MCF 10A (cell line): ENCODE results near the gene ITPKC. TPM values are rescaled to one million over a fixed set of nuclear protein-coding genes. Genes with fewer than 3 reads are reported as not detected.

Experiments used
- BruUV-seq: library from RNA; stranded (reverse); fragments of 400-500 nt; replicated peaks from 2 replicates; lab custom pipeline; 2021; lab: Mats Ljungman, UMichigan
- CTCF ChIA-PET: fragments of 300-600 bp; sonication (Branson Sonifier 250); formaldehyde crosslinking; extraction: SDS; loops from one replicate; lab custom pipeline; 2021; ENCODE audit warnings: antibody characterized with exemption, inconsistent platforms; lab: Yijun Ruan, JAX
- POLR2A ChIA-PET: fragments of 300-600, 350-650 bp; sonication (Branson Sonifier 250); formaldehyde crosslinking; extraction: SDS; loops from one replicate; lab custom pipeline; 2020; ENCODE audit warnings: antibody characterized with exemption, inconsistent platforms; lab: Yijun Ruan, JAX
- DNase-seq: peaks from one replicate; pipeline ENCODE4 v3.0.0-alpha.2; 2018; ENCODE audit not compliant: unreplicated experiment
- H3K27ac Mint-ChIP-seq: one replicate; pipeline ENCODE4 v1.8.0; 2022; ENCODE audit warnings: mild to moderate bottlenecking, low read depth, mixed read lengths; ENCODE audit not compliant: unreplicated experiment
- H3K27me3 Mint-ChIP-seq: one replicate; pipeline ENCODE4 v1.8.0; 2022; ENCODE audit warnings: mixed read lengths; ENCODE audit not compliant: insufficient read depth, unreplicated experiment
- H3K36me3 Mint-ChIP-seq: one replicate; pipeline ENCODE4 v1.8.0; 2022; ENCODE audit warnings: mild to moderate bottlenecking, moderate library complexity, mixed read lengths; ENCODE audit not compliant: insufficient read depth, unreplicated experiment
- H3K4me1 Mint-ChIP-seq: one replicate; pipeline ENCODE4 v1.8.0; 2022; ENCODE audit warnings: mixed read lengths; ENCODE audit not compliant: insufficient read depth, unreplicated experiment
- H3K4me3 Mint-ChIP-seq: one replicate; pipeline ENCODE4 v1.8.0; 2022; ENCODE audit warnings: mild to moderate bottlenecking, moderate library complexity, mixed read lengths; ENCODE audit not compliant: unreplicated experiment
- H3K9me3 Mint-ChIP-seq: one replicate; pipeline ENCODE4 v1.8.0; 2022; ENCODE audit warnings: mixed read lengths; ENCODE audit not compliant: unreplicated experiment
- intact Hi-C: fragments of 100-400 bp; cut with micrococcal nuclease; formaldehyde crosslinking; loops from 2 replicates; pipeline ENCODE4 v1.14.1; 2022
- total RNA-seq: library from RNA; stranded (reverse); gene quantifications from 2 replicates; pipeline ENCODE4 v1.2.3, GENCODE V29; 2022
- TF ChIP-seq, protein P1 (sequence below): fragments of 200-600 bp; IDR thresholded peaks from one replicate; pipeline ENCODE4 v1.8.0; 2022; ENCODE audit warnings: antibody characterized with exemption, mild to moderate bottlenecking; ENCODE audit not compliant: unreplicated experiment

ITPKC gene
- total RNA-seq, 1 experiment from 2014 or later: 33.2 TPM

DNA sequence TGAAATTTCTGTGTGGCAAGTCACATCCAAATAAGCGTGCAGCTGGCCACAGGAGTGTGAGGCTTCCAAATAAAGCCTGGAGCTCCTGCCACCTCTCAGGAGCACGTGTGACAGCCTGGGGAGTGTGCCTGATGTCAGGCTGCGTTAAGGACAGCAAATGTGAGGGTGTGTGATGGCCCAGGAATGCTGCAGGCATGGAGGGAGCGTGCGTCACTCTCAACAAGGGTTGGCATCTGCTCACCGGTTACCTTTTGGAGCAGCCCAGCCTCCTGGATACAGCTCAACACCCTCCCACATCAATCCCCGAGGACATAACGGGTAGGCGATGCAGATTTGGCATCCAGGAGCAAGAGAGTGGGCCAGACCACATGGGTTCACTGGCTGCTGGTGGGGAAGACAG, 45.5 kb upstream of the ITPKC start:
- CTCF ChIA-PET: no interaction called here
- H3K4me1 Mint-ChIP-seq: peaks cover 7% of the 10 kb centered on the region
- BruUV-seq: no TSS peak

DNA sequence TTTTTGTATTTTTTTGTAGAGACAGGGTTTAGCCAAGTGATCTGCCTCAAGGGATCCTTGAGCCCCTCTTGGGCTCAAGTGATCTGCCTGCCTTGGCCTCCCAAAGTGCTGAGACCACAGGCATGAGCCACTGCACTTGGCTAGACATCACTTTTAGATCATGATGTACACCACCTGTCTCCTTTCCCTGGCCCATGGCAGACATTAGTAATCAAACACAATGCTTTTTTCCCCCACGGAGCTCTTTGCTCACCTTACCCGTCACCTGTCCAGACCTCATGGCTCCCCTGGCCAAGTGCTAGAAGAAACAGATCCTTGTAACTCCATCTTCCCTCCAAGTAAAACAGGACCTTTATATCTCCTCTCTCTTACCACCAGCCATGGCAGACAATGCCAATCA, 44.9 kb upstream of the ITPKC start:
- BruUV-seq: no TSS peak
- no peaks in the 10 kb centered on the region for H3K9me3 Mint-ChIP-seq
- ChIA-PET POLR2A (no interaction called here), CTCF (no interaction called here)
- TF ChIP-seq, protein P1, sequence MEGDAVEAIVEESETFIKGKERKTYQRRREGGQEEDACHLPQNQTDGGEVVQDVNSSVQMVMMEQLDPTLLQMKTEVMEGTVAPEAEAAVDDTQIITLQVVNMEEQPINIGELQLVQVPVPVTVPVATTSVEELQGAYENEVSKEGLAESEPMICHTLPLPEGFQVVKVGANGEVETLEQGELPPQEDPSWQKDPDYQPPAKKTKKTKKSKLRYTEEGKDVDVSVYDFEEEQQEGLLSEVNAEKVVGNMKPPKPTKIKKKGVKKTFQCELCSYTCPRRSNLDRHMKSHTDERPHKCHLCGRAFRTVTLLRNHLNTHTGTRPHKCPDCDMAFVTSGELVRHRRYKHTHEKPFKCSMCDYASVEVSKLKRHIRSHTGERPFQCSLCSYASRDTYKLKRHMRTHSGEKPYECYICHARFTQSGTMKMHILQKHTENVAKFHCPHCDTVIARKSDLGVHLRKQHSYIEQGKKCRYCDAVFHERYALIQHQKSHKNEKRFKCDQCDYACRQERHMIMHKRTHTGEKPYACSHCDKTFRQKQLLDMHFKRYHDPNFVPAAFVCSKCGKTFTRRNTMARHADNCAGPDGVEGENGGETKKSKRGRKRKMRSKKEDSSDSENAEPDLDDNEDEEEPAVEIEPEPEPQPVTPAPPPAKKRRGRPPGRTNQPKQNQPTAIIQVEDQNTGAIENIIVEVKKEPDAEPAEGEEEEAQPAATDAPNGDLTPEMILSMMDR: no peak
- no peak overlapping the region for H3K4me3 Mint-ChIP-seq
- intact Hi-C loops: no loop called here
- H3K27ac Mint-ChIP-seq: no peak overlapping the region
- peaks cover under 1% of the 10 kb centered on the region for H3K4me1 Mint-ChIP-seq
- no peaks in the 10 kb centered on the region for H3K27me3 Mint-ChIP-seq
- DNase-seq: no peak
- peaks cover 35% of the 10 kb centered on the region for H3K36me3 Mint-ChIP-seq

More for the DNA sequence above, 45.5 kb upstream of the ITPKC start:
- Mint-ChIP-seq H3K9me3 (no peaks in the 10 kb centered on the region), H3K36me3 (peaks cover 35% of the 10 kb centered on the region), H3K27ac (no peak overlapping the region), H3K4me3 (no peak overlapping the region), H3K27me3 (no peaks in the 10 kb centered on the region)
- POLR2A ChIA-PET: no interaction called here
- TF ChIP-seq, protein P1: no peak
- intact Hi-C loops: no loop called here
- no peak for DNase-seq

DNA sequence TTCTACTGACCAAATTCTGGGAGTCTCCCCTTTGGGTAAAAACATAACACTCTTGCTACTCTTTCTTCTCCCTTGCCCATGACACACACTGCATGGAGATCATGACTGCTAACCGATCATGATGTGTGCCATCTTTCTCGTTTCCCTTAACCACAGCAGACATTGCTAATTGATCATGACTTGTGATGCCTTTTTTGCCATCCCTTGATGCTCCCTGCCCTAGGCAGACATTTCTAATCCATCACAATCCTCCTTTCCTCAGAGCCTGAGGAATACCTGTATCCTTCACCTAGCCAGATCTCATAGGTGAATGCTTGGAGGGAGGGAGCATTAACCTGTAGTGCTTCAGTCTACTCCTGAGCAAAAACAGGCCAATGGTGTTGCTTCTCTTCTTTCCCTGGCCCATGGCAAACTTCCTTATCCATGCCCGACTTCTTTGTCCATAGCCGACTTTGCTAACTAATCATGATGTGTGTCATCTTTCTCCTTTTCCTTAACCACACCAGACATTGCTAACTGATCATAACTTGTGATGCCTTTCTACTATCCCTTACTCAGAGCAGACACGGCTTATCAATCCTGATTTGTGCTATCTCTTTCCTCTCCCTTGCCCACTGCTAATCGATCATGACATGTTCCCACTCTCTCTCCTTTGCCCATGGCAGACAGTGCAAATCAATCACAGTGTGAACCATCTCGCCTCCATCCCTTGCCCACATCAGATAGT, 44.2 kb upstream of the ITPKC start:
- H3K27me3 Mint-ChIP-seq: no peaks in the 10 kb centered on the region
- DNase-seq: no peak
- intact Hi-C loops: no loop called here
- TF ChIP-seq, protein P1: no peak
- ChIA-PET POLR2A (no interaction called here), CTCF (no interaction called here)
- H3K27ac Mint-ChIP-seq: no peak overlapping the region
- H3K36me3 Mint-ChIP-seq: peaks cover 41% of the 10 kb centered on the region
- no TSS peak for BruUV-seq
- no peaks in the 10 kb centered on the region for H3K4me1 Mint-ChIP-seq
- H3K4me3 Mint-ChIP-seq: no peak overlapping the region
- no peaks in the 10 kb centered on the region for H3K9me3 Mint-ChIP-seq

DNA sequence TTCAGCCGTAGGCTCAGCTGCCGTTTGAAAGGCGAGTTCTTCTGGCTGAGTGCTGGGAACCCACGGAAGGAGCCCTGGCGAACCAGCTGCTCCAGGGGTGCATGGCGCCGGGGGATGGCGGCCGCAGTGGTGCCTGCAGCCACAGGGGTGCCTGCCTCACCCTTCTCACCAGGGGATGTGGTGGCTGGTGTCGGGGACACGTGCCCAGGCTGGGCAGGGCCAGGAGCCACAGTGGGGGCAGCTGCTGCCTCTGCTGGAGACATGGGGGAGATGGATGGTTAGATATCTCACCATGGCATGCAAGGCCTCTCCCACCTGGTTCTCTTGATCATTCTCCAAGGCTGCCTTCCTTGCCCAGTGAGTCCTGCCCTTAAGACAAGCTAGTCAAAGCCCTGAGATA, 43.5 kb upstream of the ITPKC start:
- DNase-seq: no peak
- no TSS peak for BruUV-seq
- H3K36me3 Mint-ChIP-seq: peaks cover 47% of the 10 kb centered on the region
- intact Hi-C loops: no loop called here
- H3K4me3 Mint-ChIP-seq: no peak overlapping the region
- POLR2A ChIA-PET: interaction anchor here (0.6 kb wide), 1 partner anchor 77 kb away, joined by 3 read pairs; the partner anchor contains the start of gene ACTMAP
- H3K27ac Mint-ChIP-seq: no peak overlapping the region
- no peaks in the 10 kb centered on the region for H3K9me3 Mint-ChIP-seq
- H3K27me3 Mint-ChIP-seq: no peaks in the 10 kb centered on the region
- TF ChIP-seq, protein P1: no peak
- CTCF ChIA-PET: interaction anchor here (1.3 kb wide), 1 partner anchor 10 kb away, joined by 3 read pairs; no protein-coding TSS in a partner anchor
- H3K4me1 Mint-ChIP-seq: no peaks in the 10 kb centered on the region
